ENCODE results near the gene TMEM125. TPM values are rescaled to one million over a fixed set of nuclear protein-coding genes. Genes with fewer than 3 reads are reported as not detected.

TMEM125 gene
- total and polyA plus RNA-seq, 2 experiments from 2014 or later, result 2.0 TPM

DNA sequence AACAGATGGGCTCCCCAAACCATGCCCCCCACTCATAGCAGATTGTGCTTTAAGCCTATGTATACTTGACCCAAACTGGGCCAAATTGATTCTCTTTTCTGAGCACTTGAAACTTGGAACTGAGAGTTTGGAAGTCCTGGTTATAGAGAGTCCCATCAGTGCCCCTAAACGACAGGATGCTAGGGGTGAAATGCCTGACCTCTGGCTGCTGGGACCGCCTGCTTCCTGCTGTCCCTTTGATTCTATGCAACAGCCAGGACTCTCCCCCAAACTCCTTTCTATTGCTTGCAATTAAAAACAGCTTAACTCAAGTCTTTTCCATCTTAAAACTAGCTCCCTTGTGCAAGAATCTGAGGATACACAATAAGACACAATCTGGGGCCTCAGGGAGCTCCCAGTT, 10.9 kb downstream of the TMEM125 start:
- TF ChIP-seq, protein P1, sequence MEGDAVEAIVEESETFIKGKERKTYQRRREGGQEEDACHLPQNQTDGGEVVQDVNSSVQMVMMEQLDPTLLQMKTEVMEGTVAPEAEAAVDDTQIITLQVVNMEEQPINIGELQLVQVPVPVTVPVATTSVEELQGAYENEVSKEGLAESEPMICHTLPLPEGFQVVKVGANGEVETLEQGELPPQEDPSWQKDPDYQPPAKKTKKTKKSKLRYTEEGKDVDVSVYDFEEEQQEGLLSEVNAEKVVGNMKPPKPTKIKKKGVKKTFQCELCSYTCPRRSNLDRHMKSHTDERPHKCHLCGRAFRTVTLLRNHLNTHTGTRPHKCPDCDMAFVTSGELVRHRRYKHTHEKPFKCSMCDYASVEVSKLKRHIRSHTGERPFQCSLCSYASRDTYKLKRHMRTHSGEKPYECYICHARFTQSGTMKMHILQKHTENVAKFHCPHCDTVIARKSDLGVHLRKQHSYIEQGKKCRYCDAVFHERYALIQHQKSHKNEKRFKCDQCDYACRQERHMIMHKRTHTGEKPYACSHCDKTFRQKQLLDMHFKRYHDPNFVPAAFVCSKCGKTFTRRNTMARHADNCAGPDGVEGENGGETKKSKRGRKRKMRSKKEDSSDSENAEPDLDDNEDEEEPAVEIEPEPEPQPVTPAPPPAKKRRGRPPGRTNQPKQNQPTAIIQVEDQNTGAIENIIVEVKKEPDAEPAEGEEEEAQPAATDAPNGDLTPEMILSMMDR (IDR thresholded peaks at IDR 0.05; ENCODE audit: low read depth, low read length), result no peak
- Histone ChIP-seq H3K9me3 (ENCODE audit: low read depth) (no peaks in the 10 kb centered on the region), H3K4me3 (no peak overlapping the region), H3K36me3 (no peaks in the 10 kb centered on the region), H3K27ac (no peak overlapping the region), H3K4me1 (ENCODE audit: low read depth) (no peaks in the 10 kb centered on the region), H3K27me3 (no peaks in the 10 kb centered on the region)
- no peak for DNase-seq (ENCODE audit: low read depth in 1 of 2, low spot score in 1 of 2)

- H3K9me3 ChIP-seq (ENCODE audit: low read depth), result no peaks in the 10 kb centered on the region
- no peaks in the 10 kb centered on the region for H3K4me1 ChIP-seq (ENCODE audit: low read depth)
- TF ChIP-seq, protein P1 (IDR thresholded peaks at IDR 0.05; ENCODE audit: low read depth, low read length), result no peak
- H3K4me3 ChIP-seq, result no peak overlapping the region
- H3K36me3 ChIP-seq, result no peaks in the 10 kb centered on the region
- no peak for DNase-seq (ENCODE audit: low read depth in 1 of 2, low spot score in 1 of 2)
- no peaks in the 10 kb centered on the region for H3K27me3 ChIP-seq
- no peak overlapping the region for H3K27ac ChIP-seq
Measured at GRCh38 chr1:43282220-43283195, 12.7 kb downstream of the TMEM125 start.

- TF ChIP-seq, protein P1 (IDR thresholded peaks at IDR 0.05; ENCODE audit: low read depth, low read length), result no peak
- no peaks in the 10 kb centered on the region for H3K9me3 ChIP-seq (ENCODE audit: low read depth)
- H3K4me1 ChIP-seq (ENCODE audit: low read depth), result no peaks in the 10 kb centered on the region
- no peak overlapping the region for H3K4me3 ChIP-seq
- H3K27me3 ChIP-seq, result no peaks in the 10 kb centered on the region
- no peak for DNase-seq (ENCODE audit: low read depth in 1 of 2, low spot score in 1 of 2)
- no peaks in the 10 kb centered on the region for H3K36me3 ChIP-seq
- no peak overlapping the region for H3K27ac ChIP-seq
Measured at GRCh38 chr1:43284065-43284464, 14.3 kb downstream of the TMEM125 start.

- Histone ChIP-seq H3K4me1 (ENCODE audit: low read depth) (no peaks in the 10 kb centered on the region), H3K27ac (no peak overlapping the region), H3K4me3 (no peak overlapping the region), H3K27me3 (no peaks in the 10 kb centered on the region), H3K9me3 (ENCODE audit: low read depth) (no peaks in the 10 kb centered on the region), H3K36me3 (no peaks in the 10 kb centered on the region)
- TF ChIP-seq, protein P1 (IDR thresholded peaks at IDR 0.05; ENCODE audit: low read depth, low read length), result no peak
- DNase-seq (ENCODE audit: low read depth in 1 of 2, low spot score in 1 of 2), result no peak
Measured at GRCh38 chr1:43284546-43285110, 14.8 kb downstream of the TMEM125 start.

GRCh38 chr1:43285269-43285990, 15.6 kb downstream of the TMEM125 start, which contains the start of gene C1orf210:
TSS of gene C1orf210 (minus strand) at chr1:43285581. CDS start at chr1:43283270, 2,311 bp downstream.
- no peaks in the 10 kb centered on the region for H3K4me1 ChIP-seq (ENCODE audit: low read depth)
- no peak within 1 kb of the TSS for H3K4me3 ChIP-seq
- DNase-seq (ENCODE audit: low read depth in 1 of 2, low spot score in 1 of 2), result no peak
- H3K27ac ChIP-seq, result no peak within 1 kb of the TSS
- TF ChIP-seq, protein P1 (IDR thresholded peaks at IDR 0.05; ENCODE audit: low read depth, low read length), result no peak
- no peaks in the 10 kb centered on the region for H3K36me3 ChIP-seq
- H3K27me3 ChIP-seq, result no peaks in the 10 kb centered on the region
- no peaks in the 10 kb centered on the region for H3K9me3 ChIP-seq (ENCODE audit: low read depth)
